Uterus (tissue), 2 donors: ENCODE results near the gene PRKACA.

Experiments used
- POLR2A ChIP-seq, 2 donors: fragments of 450-650 bp; IDR thresholded peaks; one replicate each; pipeline ENCODE4 v1.6.1; 2016; ENCODE audit warnings: antibody characterized with exemption in 2 of 2, mild to moderate bottlenecking in 1 of 2, moderate library complexity in 1 of 2
- TF ChIP-seq, protein P1 (sequence below), 4 experiments: fragments of 200-600 bp in 2 of 4; fragments of 450-650 bp in 2 of 4; sonication (generic) in 2 of 4; IDR thresholded peaks; one replicate each; pipeline ENCODE4 v1.5.1; 2016 to 2019; ENCODE audit warnings: antibody characterized with exemption in 4 of 4, mild to moderate bottlenecking in 2 of 4, moderate library complexity in 1 of 4

DNA sequence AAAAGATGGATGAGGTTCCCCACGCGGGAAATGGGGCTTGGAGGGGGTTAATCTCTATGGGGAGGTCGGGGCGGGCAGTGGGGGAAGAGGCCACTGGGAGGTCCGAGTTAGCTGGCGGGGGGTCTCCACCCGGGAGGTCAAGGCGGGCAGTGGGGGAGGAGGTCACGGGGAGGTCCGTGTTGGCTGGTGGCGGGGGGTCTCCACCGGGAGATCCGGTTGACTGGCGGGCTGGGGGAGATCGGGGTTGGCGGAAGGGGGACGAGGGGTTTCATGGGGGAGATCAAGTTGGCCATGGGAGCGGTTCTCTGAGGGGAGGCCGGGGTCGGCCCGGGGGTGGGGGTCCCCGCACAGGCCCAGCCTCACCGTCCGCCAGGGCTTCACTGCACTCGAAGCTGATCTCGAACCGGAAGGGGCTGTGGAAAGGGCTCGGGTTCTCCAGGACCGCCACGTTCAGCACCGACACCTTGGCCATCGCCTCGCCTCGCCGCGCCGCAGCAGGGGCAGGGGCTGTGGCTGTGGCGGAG, 18.5 kb upstream of the PRKACA start:
- TF ChIP-seq POLR2A (IDR thresholded peaks at IDR 0.05), result no peak
- TF ChIP-seq, protein P1, sequence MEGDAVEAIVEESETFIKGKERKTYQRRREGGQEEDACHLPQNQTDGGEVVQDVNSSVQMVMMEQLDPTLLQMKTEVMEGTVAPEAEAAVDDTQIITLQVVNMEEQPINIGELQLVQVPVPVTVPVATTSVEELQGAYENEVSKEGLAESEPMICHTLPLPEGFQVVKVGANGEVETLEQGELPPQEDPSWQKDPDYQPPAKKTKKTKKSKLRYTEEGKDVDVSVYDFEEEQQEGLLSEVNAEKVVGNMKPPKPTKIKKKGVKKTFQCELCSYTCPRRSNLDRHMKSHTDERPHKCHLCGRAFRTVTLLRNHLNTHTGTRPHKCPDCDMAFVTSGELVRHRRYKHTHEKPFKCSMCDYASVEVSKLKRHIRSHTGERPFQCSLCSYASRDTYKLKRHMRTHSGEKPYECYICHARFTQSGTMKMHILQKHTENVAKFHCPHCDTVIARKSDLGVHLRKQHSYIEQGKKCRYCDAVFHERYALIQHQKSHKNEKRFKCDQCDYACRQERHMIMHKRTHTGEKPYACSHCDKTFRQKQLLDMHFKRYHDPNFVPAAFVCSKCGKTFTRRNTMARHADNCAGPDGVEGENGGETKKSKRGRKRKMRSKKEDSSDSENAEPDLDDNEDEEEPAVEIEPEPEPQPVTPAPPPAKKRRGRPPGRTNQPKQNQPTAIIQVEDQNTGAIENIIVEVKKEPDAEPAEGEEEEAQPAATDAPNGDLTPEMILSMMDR (IDR thresholded peaks at IDR 0.05), result no peak
